HFF-Myc (cell line): ENCODE data around the gene MARK3.

Source experiments
- DNase-seq: peaks from one replicate; pipeline ENCODE4 v3.0.0-alpha.2; 2011; ENCODE audit warnings: low read depth; ENCODE audit errors: extremely low read depth
- H3K4me3 ChIP-seq: replicated peaks from 2 replicates; pipeline ENCODE4 v1.5.1; 2011; ENCODE audit warnings: low read depth, mild to moderate bottlenecking, control low read depth, low read length
- CTCF ChIP-seq: IDR thresholded peaks from 2 replicates; pipeline ENCODE4 v1.5.1; 2012; ENCODE audit warnings: mild to moderate bottlenecking, low read depth, low read length, control low read depth; ENCODE audit errors: missing control alignments

The MARK3 gene

GRCh38 chr14:103385152-103385928 lies at the start of gene MARK3:
Gene MARK3, plus strand, starts transcription at chr14:103385415. Its CDS starts 615 bp downstream, at chr14:103386030.
- H3K4me3 ChIP-seq = peak within 1 kb of the TSS; percentile 92
- DNase-seq = peak; percentile 80
- no peak for TF ChIP-seq CTCF

GRCh38 chr14:103336191-103336590 lies 49.0 kb upstream of the MARK3 start:
- peak overlapping the region; percentile 77 for H3K4me3 ChIP-seq
- DNase-seq = no peak
- TF ChIP-seq CTCF = no peak

- DNase-seq = no peak
- TF ChIP-seq CTCF = no peak
- H3K4me3 ChIP-seq = no peak overlapping the region
Observed at GRCh38 chr14:103337794-103338193, 47.4 kb upstream of the MARK3 start.

GRCh38 chr14:103339561-103339960 lies 45.7 kb upstream of the MARK3 start:
- TF ChIP-seq CTCF = no peak
- no peak for DNase-seq

GRCh38 chr14:103340480-103341212 lies 44.6 kb upstream of the MARK3 start:
- no peak overlapping the region for H3K4me3 ChIP-seq
- no peak for DNase-seq
- TF ChIP-seq CTCF = no peak

More at GRCh38 chr14:103339561-103339960, 45.7 kb upstream of the MARK3 start:
- H3K4me3 ChIP-seq = no peak overlapping the region

- no peak for DNase-seq
- no peak for TF ChIP-seq CTCF
- no peak overlapping the region for H3K4me3 ChIP-seq
Observed at GRCh38 chr14:103341250-103342129, 43.7 kb upstream of the MARK3 start.
